Left lobe of liver (tissue), 2 donors: Measurements from ENCODE around the gene MARK2. TPM values are rescaled to one million over a fixed set of nuclear protein-coding genes. Genes with fewer than 3 reads are reported as not detected.

ENCODE experiments used
- ATAC-seq: fragments of 200-7000 bp; cut with Tn5 transposase; one replicate; pipeline ENCODE4 v1.9.1; 2020; ENCODE audit warnings: mild to moderate bottlenecking, moderate library complexity
- DNase-seq: peaks from one replicate; pipeline ENCODE4 v3.0.0-alpha.2; 2020; ENCODE audit warnings: low spot score
- total RNA-seq: library from RNA; stranded (reverse); gene quantifications from one replicate; pipeline ENCODE4 v1.2.1, GENCODE V29; 2021
- donor health status: DM: no; HTN: no; CAD: no; lungs with moderate emphysema.
- donor health status: DM: no; HTN: yes; CAD: no.

MARK2 gene
- total RNA-seq, 1 donor from 2014 or later = 13.0 TPM

- DNase-seq (no peak), ATAC-seq (peak; percentile 71)
Observed at GRCh38 chr11:63826471-63827190, 12.3 kb upstream of the MARK2 start.

GRCh38 chr11:63829823-63830489 is 9.0 kb upstream of the MARK2 start:
- ATAC-seq = peak; percentile 58

GRCh38 chr11:63831326-63831725 is 7.6 kb upstream of the MARK2 start:
- ATAC-seq (no peak), DNase-seq (no peak)

More at GRCh38 chr11:63829823-63830489, 9.0 kb upstream of the MARK2 start:
- DNase-seq = no peak

GRCh38 chr11:63832336-63832735 is 6.6 kb upstream of the MARK2 start:
- ATAC-seq = no peak

GRCh38 chr11:63833048-63833447 is 5.9 kb upstream of the MARK2 start:
- no peak for DNase-seq
- no peak for ATAC-seq

More at GRCh38 chr11:63832336-63832735, 6.6 kb upstream of the MARK2 start:
- no peak for DNase-seq

- ATAC-seq = no peak
- no peak for DNase-seq
Observed at GRCh38 chr11:63834535-63835157, 4.3 kb upstream of the MARK2 start.

- DNase-seq (no peak), ATAC-seq (no peak)
Observed at GRCh38 chr11:63835158-63835545, 3.8 kb upstream of the MARK2 start.

- DNase-seq (peak; percentile 78), ATAC-seq (peak; percentile 54)
Observed at GRCh38 chr11:63837027-63837688, 1.8 kb upstream of the MARK2 start.

GRCh38 chr11:63837739-63838138 is 1.2 kb upstream of the MARK2 start:
- ATAC-seq (no peak), DNase-seq (no peak)

GRCh38 chr11:63838150-63838677 is 696 bp upstream of the MARK2 start:
- DNase-seq (peak; percentile 62), ATAC-seq (peak; percentile 7)

- DNase-seq (peak; percentile 51), ATAC-seq (no peak)
Observed at GRCh38 chr11:63839508-63840355, 822 bp downstream of the MARK2 start.

- DNase-seq (no peak), ATAC-seq (no peak)
Observed at GRCh38 chr11:63840356-63841060, 1.6 kb downstream of the MARK2 start.

GRCh38 chr11:63841554-63841953 is 2.6 kb downstream of the MARK2 start:
- ATAC-seq (no peak), DNase-seq (no peak)

GRCh38 chr11:63843041-63843440 is 4.1 kb downstream of the MARK2 start:
- peak; percentile 15 for ATAC-seq

GRCh38 chr11:63844836-63845235 is 5.9 kb downstream of the MARK2 start:
- DNase-seq (no peak), ATAC-seq (no peak)

More at GRCh38 chr11:63843041-63843440, 4.1 kb downstream of the MARK2 start:
- DNase-seq = peak; percentile 68

- ATAC-seq (no peak), DNase-seq (no peak)
Observed at GRCh38 chr11:63845303-63845702, 6.4 kb downstream of the MARK2 start.

- DNase-seq = no peak
- ATAC-seq = no peak
Observed at GRCh38 chr11:63845911-63846310, 7.0 kb downstream of the MARK2 start.

GRCh38 chr11:63846897-63847296 is 8.0 kb downstream of the MARK2 start:
- DNase-seq (no peak), ATAC-seq (no peak)

GRCh38 chr11:63847363-63847762 is 8.5 kb downstream of the MARK2 start:
- DNase-seq (no peak), ATAC-seq (no peak)

- DNase-seq (no peak), ATAC-seq (no peak)
Observed at GRCh38 chr11:63849691-63850090, 10.8 kb downstream of the MARK2 start.
